GM12878 (cell line): ENCODE data around the gene ATG9B. TPM values are rescaled to one million over a fixed set of nuclear protein-coding genes. Genes with fewer than 3 reads are reported as not detected.

Experiments used
- ATAC-seq: fragments of 200-7000 bp; cut with Tn5 transposase; 3 replicates; pipeline ENCODE4 v1.9.1; 2020; ENCODE audit warnings: mild to moderate bottlenecking, moderate library complexity
- BruUV-seq: library from RNA; stranded (reverse); fragments of 400-500 nt; replicated peaks from 2 replicates; lab custom pipeline; 2021; lab: Mats Ljungman, UMichigan
- CTCF ChIA-PET: fragments of 300-600 bp; sonication (Branson Sonifier 250); formaldehyde crosslinking; extraction: SDS; loops from one replicate; lab custom pipeline; 2021; ENCODE audit warnings: inconsistent platforms; lab: Yijun Ruan, JAX
- POLR2A ChIA-PET: fragments of 350-600 bp; formaldehyde crosslinking; extraction: SDS; loops from one replicate; lab custom pipeline; 2021; ENCODE audit warnings: inconsistent platforms; lab: Charles Lee
- RAD21 ChIA-PET: fragments of 300-600 bp; sonication (Branson Sonifier 250); formaldehyde crosslinking; loops from one replicate; lab custom pipeline; 2023; ENCODE audit warnings: antibody characterized with exemption; ENCODE audit not compliant: unreplicated experiment; lab: Charles Lee
- SMC1A ChIA-PET: fragments of 300-600 bp; sonication (Branson Sonifier 250); formaldehyde crosslinking; loops from one replicate; lab custom pipeline; 2023; ENCODE audit not compliant: unreplicated experiment, uncharacterized antibody; lab: Charles Lee
- DNase-seq: peaks from one replicate; pipeline ENCODE4 v3.0.0-alpha.2; 2011; ENCODE audit warnings: low read depth, low spot score
- FAIRE-seq: peaks from 3 replicates; lab custom pipeline; 2011; peaks lifted over from hg19 to GRCh38; lab: Jason Lieb, UNC
- H2AFZ ChIP-seq: 2 replicates; pipeline ENCODE4 v1.6.0; 2011; ENCODE audit warnings: low read depth, low read length, control low read depth; ENCODE audit not compliant: control insufficient read depth
- H3K27ac ChIP-seq: 2 replicates; pipeline ENCODE4 v1.5.1; 2011; ENCODE audit warnings: control low read depth; ENCODE audit not compliant: control insufficient read depth, insufficient read depth
- H3K27me3 ChIP-seq, 2 experiments: replicated peaks in 1 of 2; 2 replicates each; pipeline versions ENCODE4 v1.6.0 to v1.6.1; 2011; ENCODE audit warnings: low read length in 1 of 2; ENCODE audit not compliant: control insufficient read depth in 2 of 2, insufficient read depth in 2 of 2
- H3K36me3 ChIP-seq, 2 experiments: 2 replicates each; pipeline ENCODE4 v1.5.1; 2011; ENCODE audit warnings: low read length in 1 of 2; ENCODE audit not compliant: control insufficient read depth in 2 of 2, insufficient read depth in 2 of 2
- H3K4me1 ChIP-seq: 2 replicates; pipeline ENCODE4 v1.6.1; 2011; ENCODE audit warnings: mild to moderate bottlenecking, low read length, moderate library complexity, mixed read lengths; ENCODE audit not compliant: control insufficient read depth, insufficient read depth
- H3K4me2 ChIP-seq: 2 replicates; pipeline ENCODE4 v1.6.0; 2011; ENCODE audit warnings: control low read depth; ENCODE audit not compliant: control insufficient read depth, insufficient read depth
- H3K4me3 ChIP-seq: fragments of 200-600 bp; sonication (generic); 2 replicates; pipeline ENCODE4 v1.5.1; 2016
- H3K79me2 ChIP-seq: 2 replicates; pipeline ENCODE4 v1.6.0; 2011; ENCODE audit warnings: low read length; ENCODE audit not compliant: control insufficient read depth, insufficient read depth
- H3K9ac ChIP-seq: 2 replicates; pipeline ENCODE4 v1.8.0; 2011; ENCODE audit warnings: low read length, control low read depth, mixed read lengths; ENCODE audit not compliant: control insufficient read depth, insufficient read depth
- H3K9me3 ChIP-seq: replicated peaks from 3 replicates; pipeline ENCODE4 v1.5.1; 2011; ENCODE audit warnings: mild to moderate bottlenecking, low read length; ENCODE audit not compliant: control insufficient read depth, insufficient read depth
- H4K20me1 ChIP-seq: 2 replicates; pipeline ENCODE4 v1.6.0; 2011; ENCODE audit not compliant: control insufficient read depth, insufficient read depth
- ATF7 ChIP-seq: fragments of 450-650 bp; IDR thresholded peaks from 2 replicates; pipeline ENCODE4 v1.6.1; 2016; ENCODE audit warnings: low read depth, mild to moderate bottlenecking
- ESRRA ChIP-seq: IDR thresholded peaks from 2 replicates; pipeline ENCODE4 v1.6.1; 2012; ENCODE audit warnings: mild to moderate bottlenecking, low read length, improper control_type of control experiment
- HDAC2 ChIP-seq: fragments of 200-600 bp; sonication (generic); IDR thresholded peaks from 2 replicates; pipeline ENCODE4 v1.6.1; 2017
- IKZF2 ChIP-seq, 2 experiments: fragments of 450-650 bp; IDR thresholded peaks; 2 replicates each; pipeline ENCODE4 v1.6.1; 2017; ENCODE audit warnings: mild to moderate bottlenecking in 2 of 2, moderate library complexity in 2 of 2
- NFYB ChIP-seq: IDR thresholded peaks from 2 replicates; pipeline ENCODE4 v1.6.1; 2011; ENCODE audit warnings: low read depth, mild to moderate bottlenecking, low read length, improper control_type of control experiment, moderate library complexity; ENCODE audit not compliant: insufficient read depth
- RAD21 ChIP-seq: IDR thresholded peaks from 2 replicates; pipeline ENCODE4 v1.6.1; 2011; ENCODE audit warnings: mild to moderate bottlenecking, low read depth, low read length, moderate library complexity; ENCODE audit not compliant: insufficient read depth
- RUNX3 ChIP-seq: IDR thresholded peaks from 2 replicates; pipeline ENCODE4 v1.6.1; 2012; ENCODE audit warnings: low read length, inconsistent platforms
- SIN3A ChIP-seq: IDR thresholded peaks from 2 replicates; pipeline ENCODE4 v1.6.1; 2012; ENCODE audit warnings: low read depth, low read length, improper control_type of control experiment
- SIX5 ChIP-seq: IDR thresholded peaks from 2 replicates; pipeline ENCODE4 v1.6.1; 2011; ENCODE audit warnings: mild to moderate bottlenecking, low read depth, low read length, moderate library complexity; ENCODE audit not compliant: severe bottlenecking
- SP1 ChIP-seq: IDR thresholded peaks from one replicate; pipeline ENCODE4 v1.6.1; 2011; ENCODE audit warnings: low read depth, low read length
- TARDBP ChIP-seq: IDR thresholded peaks from 2 replicates; pipeline ENCODE4 v1.6.1; 2016; ENCODE audit warnings: borderline replicate concordance
- ZNF217 ChIP-seq: fragments of 450-650 bp; IDR thresholded peaks from 2 replicates; pipeline ENCODE4 v1.6.1; 2017; ENCODE audit warnings: antibody characterized with exemption, mild to moderate bottlenecking
- WGBS: methylation state at CpG from one replicate; pipeline ENCODE4 v1.1.6; 2016; ENCODE audit warnings: low lambda C conversion rate; ENCODE audit not compliant: insufficient replicate concordance, insufficient coverage; ENCODE audit errors: missing lambda C conversion rate; 5-methylcytosine and 5-hydroxymethylcytosine counted together
- in situ Hi-C: fragments of 300-500 bp; cut with MboI; formaldehyde crosslinking; loops from 9 replicates; pipeline ENCODE4 v1.14.3; 2018; ENCODE audit warnings: mixed read lengths
- intact Hi-C: fragments of 100-400 bp; cut with micrococcal nuclease; formaldehyde crosslinking; loops from one replicate; pipeline ENCODE4 v1.14.2; 2022; ENCODE audit not compliant: unreplicated experiment
- polyA plus RNA-seq, 11 experiments: library from polyadenylated mRNA; depleted of rRNA in 4 of 11; unstranded in 6 of 11; stranded (reverse) in 5 of 11; fragments of >200 nt; fragmentation: Nextera tagmentation in 4 of 11; fragmentation: Illumina TruSeq in 1 of 11; extraction: Ambion mirVana in 4 of 11; extraction: Trizol in 1 of 11; gene quantifications; 1 replicate in 1 of 11; 2 replicates in 10 of 11; pipeline versions ENCODE4 v1.2.1 to v1.2.3, GENCODE V29; 2011 to 2016; ENCODE audit warnings: inconsistent platforms in 2 of 11, missing spikeins in 2 of 11, low read depth in 1 of 11
- total RNA-seq, 4 experiments: library from RNA; depleted of rRNA in 3 of 4; stranded (reverse); fragments of >200 nt in 3 of 4; fragmentation: Illumina TruSeq in 1 of 4; extraction: Trizol in 1 of 4; gene quantifications; 2 replicates each; pipeline versions ENCODE4 v1.2.1 to v1.2.3, GENCODE V29; 2013 to 2021

The ATG9B gene
- total and polyA plus RNA-seq, 10 of the 15 experiments (the other 5 are each of a cell fraction or from before 2014, with no cell fraction given) = 0.01 to 0.83 (median 0.12) TPM; not detected in 2

DNA sequence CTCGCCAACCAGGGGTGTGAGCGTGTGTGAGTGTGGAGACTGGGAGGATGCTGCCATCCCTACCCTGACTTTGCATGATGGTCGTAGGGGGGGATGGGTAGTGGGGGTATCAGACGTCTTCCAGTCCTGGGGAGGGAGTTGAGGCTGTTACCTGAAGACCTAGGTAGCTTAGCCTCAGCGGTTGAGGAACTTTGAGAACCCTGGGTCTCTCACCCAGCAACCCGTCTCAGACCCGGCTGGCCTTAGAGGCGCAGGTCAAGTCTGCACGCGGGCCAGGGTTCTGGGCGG is 37.8 kb upstream of the ATG9B start:
- CTCF ChIA-PET = no interaction called here

DNA sequence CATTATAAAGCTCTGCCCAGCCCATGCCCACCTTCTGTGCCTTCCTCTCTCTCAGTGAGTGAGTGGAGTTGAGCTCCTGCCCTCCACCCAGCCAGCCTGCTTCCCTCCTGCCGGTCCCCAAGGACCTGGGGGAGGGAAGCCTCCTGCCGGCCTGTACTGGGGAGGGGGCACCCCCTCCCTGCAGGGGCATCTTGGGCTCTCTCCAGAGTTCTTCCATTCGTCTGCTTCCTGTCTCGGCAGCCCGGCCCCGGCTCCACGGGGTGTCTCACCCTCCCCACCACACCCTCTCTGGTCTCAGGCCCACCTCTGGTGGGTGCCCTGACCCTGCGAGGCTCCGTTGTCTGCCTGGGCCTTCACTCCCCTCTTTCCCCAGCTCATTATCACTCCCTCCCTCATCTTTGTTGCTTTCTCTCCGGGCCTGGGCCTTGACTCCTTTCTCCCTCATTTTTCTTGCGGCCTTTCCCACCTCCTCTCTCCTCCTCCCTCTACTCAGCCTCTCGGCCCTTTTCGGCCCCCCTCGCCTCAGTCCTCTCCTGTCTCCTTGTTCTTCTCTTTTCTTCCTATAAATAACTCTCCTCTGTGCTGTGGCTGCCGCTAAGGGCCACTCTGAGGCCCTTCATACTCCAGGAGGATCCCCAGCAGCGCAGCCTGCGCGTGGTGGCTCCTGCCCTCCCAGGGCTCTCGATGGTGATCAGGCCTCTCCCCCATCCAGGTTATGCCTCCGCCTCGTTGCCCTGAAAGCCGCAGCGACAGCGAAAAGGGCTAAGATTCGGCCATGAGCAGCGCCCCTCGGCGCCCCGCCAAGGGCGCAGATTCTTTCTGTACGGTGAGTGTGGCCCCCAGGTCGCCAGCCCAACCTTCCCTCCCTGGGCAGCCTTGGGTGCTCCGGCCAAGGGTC is 37.2 kb upstream of the ATG9B start:
- in situ Hi-C loops (no loop called here), intact Hi-C loops (no loop called here)
- no peak for DNase-seq
- Histone ChIP-seq H3K36me3 (peaks cover 0 to 6% of the 10 kb centered on the region in 2 experiments; a peak in 3 of 4 replicates), H3K9me3 (no peaks in the 10 kb centered on the region), H3K27ac (no peak overlapping the region), H3K79me2 (peaks cover 21% of the 10 kb centered on the region), H4K20me1 (no peaks in the 10 kb centered on the region), H3K4me1 (peaks cover 24% of the 10 kb centered on the region), H3K4me3 (0 out of 2 replicates have a peak overlapping the region, but pooled peaks have one; percentile 99), H3K27me3 (no peaks in the 10 kb centered on the region), H3K4me2 (peak overlapping the region; percentile 96; the same call in 1 of the 2 replicates), H3K9ac (peak overlapping the region; percentile 86; the same call in 1 of the 2 replicates), H2AFZ (no peak overlapping the region)
- FAIRE-seq = no peak
- 90% methylated on average over 32 of the region's 33 CpGs for WGBS
- TF ChIP-seq ZNF217 = no peak
- TF ChIP-seq HDAC2 = no peak
- TF ChIP-seq RUNX3 = no peak
- no peak for TF ChIP-seq ESRRA
- no peak for TF ChIP-seq ATF7
- TF ChIP-seq NFYB = no peak
- no peak for TF ChIP-seq RAD21
- no peak for TF ChIP-seq IKZF2 (IDR thresholded peaks at IDR 0.05)
- no peak for TF ChIP-seq SIN3A
- POLR2A ChIA-PET = no interaction called here
- ATAC-seq = no peak
- SMC1A ChIA-PET = no interaction called here
- no TSS peak for BruUV-seq
- CTCF ChIA-PET = interaction anchor here (0.6 to 1.8 kb wide), 5 partner anchors 16 to 183 kb away, joined by 4 to 8 read pairs (median 5); no protein-coding TSS in a partner anchor
- RAD21 ChIA-PET = no interaction called here

More for the DNA sequence above, 37.8 kb upstream of the ATG9B start:
- ChIA-PET POLR2A (no interaction called here), RAD21 (no interaction called here), SMC1A (no interaction called here)
- Histone ChIP-seq H3K9ac (no peak overlapping the region), H3K4me2 (no peak overlapping the region), H3K27ac (no peak overlapping the region), H3K4me3 (no peak overlapping the region), H2AFZ (no peak overlapping the region), H3K9me3 (no peaks in the 10 kb centered on the region), H3K79me2 (peaks cover 21% of the 10 kb centered on the region), H3K36me3 (peaks cover under 1 to 7% of the 10 kb centered on the region in 2 experiments; a peak in 3 of 4 replicates), H3K27me3 (no peaks in the 10 kb centered on the region), H3K4me1 (peaks cover 18% of the 10 kb centered on the region), H4K20me1 (no peaks in the 10 kb centered on the region)
- ATAC-seq (no peak), FAIRE-seq (no peak), DNase-seq (no peak)
- no TSS peak for BruUV-seq
- TF ChIP-seq SIX5 = no peak
- TF ChIP-seq TARDBP = no peak
- TF ChIP-seq SP1 = no peak
- 92% methylated on average over 11 of the region's 11 CpGs for WGBS
- in situ Hi-C loops (no loop called here), intact Hi-C loops (no loop called here)
